K562 (cell line): ENCODE measurements around the gene RIC8B. TPM values are rescaled to one million over a fixed set of nuclear protein-coding genes. Genes with fewer than 3 reads are reported as not detected.
A peak's percentile ranks its signal among the peaks of the same experiment; 100 is the strongest.

ENCODE experiments used
- CTCF ChIP-seq, 3 experiments: IDR thresholded peaks in 2 of 3; conservative IDR thresholded peaks in 1 of 3; 2 replicates each; pipeline ENCODE4 v1.5.1; 2011 to 2012; ENCODE audit warnings: low read length in 3 of 3, mild to moderate bottlenecking in 3 of 3, control low read depth in 2 of 3, improper control_type of control experiment in 1 of 3, inconsistent platforms in 1 of 3, low read depth in 1 of 3, mixed read lengths in 1 of 3, moderate library complexity in 1 of 3; ENCODE audit not compliant: insufficient read depth in 2 of 3
- MNT ChIP-seq, 2 experiments: fragments of 450-650 bp; conservative IDR thresholded peaks; 2 replicates each; pipeline ENCODE4 v1.6.1; 2017; ENCODE audit warnings: mild to moderate bottlenecking in 2 of 2, moderate library complexity in 2 of 2
- REST ChIP-seq, 2 experiments: fragments of 450-650 bp; formaldehyde crosslinking in 1 of 2; IDR thresholded peaks; 2 replicates each; pipeline versions ENCODE4 v1.4.0 to v1.6.1; 2014 to 2020; ENCODE audit warnings: mild to moderate bottlenecking in 2 of 2, borderline replicate concordance in 1 of 2, low read depth in 1 of 2
- SRSF7 ChIP-seq: fragments of 200-400 bp; formaldehyde crosslinking; optimal IDR thresholded peaks from 2 replicates; pipeline ENCODE3; 2017; ENCODE audit warnings: mild to moderate bottlenecking, low read depth, low read length
- ZHX1 ChIP-seq: fragments of 150-350 bp; conservative IDR thresholded peaks from 2 replicates; pipeline ENCODE4 v1.6.1; 2014; ENCODE audit warnings: low read length
- ZNF253 ChIP-seq: fragments of 250-450 bp; sonication (Bioruptor Pico); conservative IDR thresholded peaks from 2 replicates; pipeline ENCODE4 v1.6.1; 2021; ENCODE audit warnings: mild to moderate bottlenecking
- ZNF354B ChIP-seq: fragments of 250-450 bp; sonication (Bioruptor Pico); IDR thresholded peaks from 2 replicates; pipeline ENCODE4 v1.4.0; 2020
- polyA plus RNA-seq, 8 experiments: library from polyadenylated mRNA; depleted of rRNA in 4 of 8; stranded (reverse) in 5 of 8; unstranded in 3 of 8; fragments of >200 nt; fragmentation: Nextera tagmentation in 2 of 8; fragmentation: Illumina TruSeq in 1 of 8; extraction: Ambion mirVana in 2 of 8; extraction: Trizol in 1 of 8; gene quantifications; 2 replicates each; pipeline versions ENCODE4 v1.2.1 to v1.2.3, GENCODE V29; 2011 to 2014; ENCODE audit warnings: inconsistent platforms in 1 of 8, missing spikeins in 1 of 8
- total RNA-seq, 7 experiments: library from RNA; depleted of rRNA in 6 of 7; stranded (reverse); fragments of >200 nt in 6 of 7; fragmentation: Illumina TruSeq in 2 of 7; extraction: Trizol in 2 of 7; gene quantifications; 2 replicates each; pipeline versions ENCODE4 v1.2.1 to v1.2.3, GENCODE V29; 2011 to 2021; ENCODE audit warnings: low replicate concordance in 1 of 7

RIC8B gene
- total and polyA plus RNA-seq, 9 of the 15 experiments (the other 6 are each of a cell fraction or from before 2014, with no cell fraction given), result 0.92 to 8.1 (median 4.8) TPM

GRCh38 chr12:106841510-106842302 lies 67.2 kb downstream of the RIC8B start (continued):
- TF ChIP-seq CTCF (IDR thresholded peaks at IDR 0.05 in 2 of 3, conservative IDR thresholded peaks at IDR 0.05 in 1 of 3; ENCODE audit: insufficient read depth in 2 of 3, low read depth in 1 of 3, low read length in 3 of 3) (peak; percentile 41 to 87 (median 68); a peak in 5 of 6 replicates), ZHX1 (no peak), REST (IDR thresholded peaks at IDR 0.05; ENCODE audit: borderline replicate concordance) (peak; percentile 81), REST (CRISPR knock-in tag; IDR thresholded peaks at IDR 0.05; ENCODE audit: low read depth) (no peak), ZNF253 (no peak), ZNF354B (CRISPR knock-in tag) (no peak), MNT (conservative IDR thresholded peaks at IDR 0.05) (0 out of 4 replicates have a peak, but pooled peaks of 1 of the 2 experiments have one; percentile 28), SRSF7 (no peak)
- TF ChIP-seq, all 486 proteins: peak for 11
